Amniotic epithelial cell (primary cell): ENCODE results near the gene F8.

Source experiments
- DNase-seq: peaks from one replicate; pipeline ENCODE4 v3.0.0-alpha.2; 2010; ENCODE audit warnings: low read depth

F8 gene

DNA sequence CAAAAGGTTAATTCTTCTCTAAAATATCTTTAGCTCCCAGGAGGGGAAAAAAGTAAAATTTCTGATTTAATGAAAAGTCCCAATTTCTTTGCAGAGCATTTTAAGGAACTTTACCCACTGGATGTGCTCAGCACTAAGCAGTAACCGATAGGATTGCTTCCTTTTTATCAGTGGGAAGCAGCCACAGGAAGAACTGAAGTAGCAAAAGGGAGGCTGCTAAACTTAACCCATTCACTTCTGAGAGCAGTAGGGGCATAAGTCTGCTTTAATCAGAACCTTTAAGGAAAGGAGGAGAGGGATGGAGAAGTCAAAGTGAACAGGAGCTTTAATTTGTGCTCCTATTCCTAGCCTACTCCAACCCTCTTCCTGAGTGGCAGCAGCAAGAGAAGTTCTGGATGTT is at the start of gene F8:
Gene F8, minus strand, starts transcription at position 139 of the 400 bp plus-strand sequence. CDS start 171 bp downstream, outside the sequence.
- DNase-seq = no peak

GRCh38 chrX:155071694-155072280 is 49.3 kb upstream of the F8 start:
- no peak for DNase-seq

DNA sequence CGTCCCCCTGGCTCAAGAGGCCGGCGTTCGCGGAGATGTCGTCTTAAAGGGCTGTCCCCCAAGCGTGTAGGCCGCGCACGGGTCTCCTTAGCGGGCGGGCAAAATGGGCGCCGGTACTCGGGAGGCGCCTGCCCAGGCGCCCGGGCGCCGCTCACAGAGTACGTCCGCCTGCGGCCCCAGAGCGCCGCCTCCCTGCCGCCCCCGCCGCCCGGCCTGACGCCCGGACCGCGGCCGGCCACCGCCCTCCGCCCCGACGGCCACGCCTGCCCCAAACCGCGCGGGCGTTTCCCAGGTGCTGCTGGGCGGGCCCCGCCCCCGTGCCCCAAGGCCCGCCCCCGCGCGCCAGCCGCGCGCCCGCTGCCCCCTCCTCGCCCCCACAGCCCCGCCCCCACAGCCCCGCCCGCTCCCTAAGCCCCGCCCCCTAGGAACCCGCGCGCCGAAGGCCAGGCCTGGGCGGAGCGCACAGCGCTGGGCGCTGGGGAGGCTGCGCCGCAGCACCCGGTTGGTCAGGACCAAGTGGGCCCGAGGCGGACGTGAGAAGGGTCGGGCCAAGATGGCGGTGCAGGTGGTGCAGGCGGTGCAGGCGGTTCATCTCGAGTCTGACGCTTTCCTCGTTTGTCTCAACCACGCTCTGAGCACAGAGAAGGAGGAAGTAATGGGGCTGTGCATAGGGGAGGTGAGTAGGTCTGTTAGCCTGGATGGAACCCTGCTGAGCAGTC is 48.6 kb upstream of the F8 start, which contains the start of the genes BRCC3, CMC4 and MTCP1:
Gene BRCC3, plus strand, starts transcription at position 534 of the 719 bp plus-strand sequence. Its CDS starts 20 bp downstream, at position 554.
Gene CMC4, minus strand, starts transcription at position 162 of the 719 bp plus-strand sequence. CDS start 7,113 bp downstream, outside the sequence.
Gene MTCP1, minus strand, starts transcription at position 162 of the 719 bp plus-strand sequence. CDS start 5,126 bp downstream, outside the sequence.
- DNase-seq = peak; percentile 67

DNA sequence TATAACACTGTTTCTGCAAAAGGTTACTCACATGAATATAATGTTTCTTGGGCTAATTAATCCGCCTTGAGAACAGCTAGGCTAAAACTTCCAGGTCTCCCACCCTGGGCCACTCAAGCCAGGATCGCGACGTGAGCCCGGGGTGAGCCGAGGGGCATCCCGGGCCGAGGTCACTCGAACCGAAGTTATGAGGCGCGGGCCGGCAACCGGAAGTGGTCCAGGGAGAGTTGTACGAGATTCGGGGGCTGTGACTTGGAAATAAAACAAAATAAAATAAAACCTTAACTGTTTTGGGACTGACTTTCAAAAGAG is 48.1 kb upstream of the F8 start:
- no peak for DNase-seq

DNA sequence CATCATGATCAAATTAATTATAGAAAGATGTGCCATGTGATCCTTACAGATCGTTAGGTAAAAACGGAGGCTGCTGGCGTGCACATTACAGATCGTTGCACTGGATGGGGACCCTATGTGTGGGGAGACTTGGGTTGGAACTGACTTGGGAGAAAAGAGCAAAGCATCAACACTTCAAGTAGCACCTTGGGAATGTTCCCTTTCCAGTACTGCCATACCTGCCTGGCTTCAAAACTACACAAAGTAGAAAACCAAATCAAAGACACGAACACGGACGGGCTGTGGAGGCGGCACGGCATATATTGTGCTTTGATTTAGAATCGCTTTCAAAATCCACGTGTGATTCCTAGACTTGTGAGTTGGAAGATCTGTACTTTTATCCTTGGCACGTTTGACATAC is 47.5 kb upstream of the F8 start:
- no peak for DNase-seq

GRCh38 chrX:155069414-155069813 is 46.9 kb upstream of the F8 start:
- no peak for DNase-seq

GRCh38 chrX:155068165-155068564 is 45.6 kb upstream of the F8 start:
- DNase-seq = peak; percentile 50

DNA sequence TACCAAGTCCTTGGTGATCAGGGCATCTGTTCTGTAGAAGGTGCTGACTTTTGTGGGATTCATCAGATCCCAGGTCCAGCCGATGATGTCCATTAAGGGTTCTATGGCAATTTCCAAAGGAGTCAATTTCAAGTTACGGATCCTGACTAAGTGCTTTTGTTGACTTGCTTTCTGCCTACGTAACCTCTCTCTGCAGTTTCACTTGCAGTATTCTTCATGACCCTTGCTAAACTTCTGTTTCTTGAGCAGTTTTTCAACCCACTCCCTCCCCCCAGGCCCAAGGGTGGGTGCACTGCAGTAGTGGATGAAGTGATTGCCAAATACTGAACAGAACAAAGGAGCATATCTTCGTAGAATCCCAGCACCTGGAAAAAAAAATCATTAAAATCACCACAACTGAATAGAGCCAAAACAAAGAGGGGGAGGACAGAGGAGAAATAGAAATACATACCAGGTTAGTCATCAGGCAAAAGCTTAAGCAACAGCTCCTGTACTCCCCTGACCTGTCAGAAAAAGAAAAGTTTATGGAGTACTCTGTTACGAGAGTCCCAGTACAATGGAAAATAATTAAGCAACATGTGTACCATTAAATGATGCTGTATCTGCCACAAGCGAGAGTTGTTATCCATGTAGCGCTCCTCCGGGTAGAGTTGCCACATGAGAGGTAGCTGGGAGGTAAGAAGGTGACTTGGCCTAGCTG is 42.7 kb upstream of the F8 start:
- peak; percentile 85 for DNase-seq

GRCh38 chrX:155061760-155062159 is 39.2 kb upstream of the F8 start:
- no peak for DNase-seq

DNA sequence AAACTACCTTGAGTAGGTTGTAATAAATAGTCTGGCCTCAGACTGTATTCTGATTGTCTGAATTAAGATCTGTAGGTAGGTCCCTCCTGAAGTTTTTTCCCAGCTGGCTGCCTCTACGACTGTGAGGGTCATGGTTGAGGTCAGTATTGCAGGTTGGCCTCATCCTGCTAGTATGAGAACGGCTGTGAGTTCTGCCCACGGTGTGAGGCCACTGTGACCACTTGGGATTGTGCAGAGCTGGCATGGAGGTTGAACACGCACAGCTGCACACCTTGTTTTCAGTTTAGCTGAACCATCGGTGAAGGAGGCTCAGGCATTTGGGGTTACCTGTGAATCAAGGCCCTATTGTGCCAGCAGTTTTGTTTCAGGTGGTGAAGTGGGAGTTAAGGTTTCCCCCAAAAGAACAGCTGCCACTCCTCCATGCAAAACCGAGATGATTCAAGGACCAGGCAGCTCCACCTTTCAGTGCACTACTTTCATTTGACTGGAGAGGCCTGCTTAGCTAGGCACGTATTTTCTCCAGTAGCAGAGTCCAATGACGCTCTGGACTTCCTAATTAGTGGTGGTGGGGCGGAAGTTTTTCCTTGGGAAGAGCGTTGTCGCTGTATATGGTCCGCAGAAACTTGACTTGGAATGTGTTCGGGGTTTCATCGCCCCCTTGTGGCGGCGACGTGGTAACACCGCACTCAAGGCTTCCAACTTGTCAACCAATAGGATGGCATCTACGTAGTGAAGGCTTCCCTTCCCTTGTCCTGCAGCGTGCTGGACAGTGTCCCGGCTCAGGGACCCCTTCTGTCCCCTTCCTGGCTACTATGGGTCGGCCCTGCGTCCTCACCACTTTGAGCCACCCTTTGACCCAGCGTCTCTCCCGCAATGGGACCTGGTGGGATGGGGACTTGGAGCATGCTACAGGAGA is 34.6 kb upstream of the F8 start:
- peak; percentile 62 for DNase-seq

DNA sequence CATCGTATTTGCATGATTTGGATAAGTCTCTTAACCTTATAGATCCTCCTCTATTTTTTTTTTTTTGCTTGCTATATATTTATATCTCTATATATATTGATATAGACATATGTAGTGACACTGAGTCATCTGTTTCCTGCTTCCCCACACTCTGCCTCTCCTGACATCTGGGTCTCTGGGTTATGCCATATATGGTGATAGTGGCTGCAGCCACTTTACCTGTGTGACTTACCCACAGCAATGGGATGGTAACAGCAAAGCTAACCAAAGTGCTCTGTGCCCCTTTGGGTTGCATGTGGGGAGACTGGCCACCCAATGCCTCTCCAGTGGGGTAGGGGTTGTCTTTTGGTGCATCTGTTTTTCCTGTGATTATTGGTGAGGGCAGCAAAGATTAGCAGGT is 33.9 kb upstream of the F8 start:
- no peak for DNase-seq

DNA sequence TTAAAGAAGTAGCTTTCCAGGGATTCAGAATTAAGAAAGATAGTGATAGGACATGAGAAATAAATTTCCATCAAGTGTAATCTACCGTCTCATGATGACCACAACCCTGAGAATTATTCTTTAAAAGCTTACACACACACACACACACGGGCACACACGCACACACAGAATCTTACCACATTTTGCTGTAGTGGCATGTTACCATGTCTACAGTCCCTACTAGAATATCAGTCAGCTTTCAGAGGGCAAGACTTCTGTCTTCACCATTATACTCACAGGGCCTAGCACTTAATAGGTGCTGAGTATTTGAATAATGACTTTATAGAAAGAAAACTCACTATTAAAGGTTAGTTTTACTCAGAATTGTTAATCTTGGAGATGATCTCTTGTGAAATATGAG is 33.0 kb upstream of the F8 start:
- DNase-seq = no peak

DNA sequence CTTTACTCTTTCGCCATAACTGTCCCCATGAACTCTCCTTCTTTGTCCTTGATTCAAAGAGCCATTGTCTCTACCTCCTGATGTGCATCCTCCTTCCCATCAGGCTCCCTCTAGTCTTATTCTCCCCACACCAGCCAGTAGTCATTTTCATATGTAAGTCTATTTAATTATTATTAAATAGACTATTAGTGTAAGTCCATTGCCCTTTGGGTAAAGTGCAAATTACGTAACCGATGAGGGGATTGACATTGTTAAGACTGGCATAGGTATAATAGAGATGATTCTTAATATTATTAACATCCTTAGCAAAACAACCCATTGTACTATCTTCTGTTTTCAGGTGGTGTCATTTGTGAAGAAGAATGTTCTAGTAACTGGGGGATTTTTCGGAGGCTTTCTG is 31.7 kb upstream of the F8 start:
- no peak for DNase-seq

GRCh38 chrX:155053656-155054055 is 31.1 kb upstream of the F8 start:
- no peak for DNase-seq

DNA sequence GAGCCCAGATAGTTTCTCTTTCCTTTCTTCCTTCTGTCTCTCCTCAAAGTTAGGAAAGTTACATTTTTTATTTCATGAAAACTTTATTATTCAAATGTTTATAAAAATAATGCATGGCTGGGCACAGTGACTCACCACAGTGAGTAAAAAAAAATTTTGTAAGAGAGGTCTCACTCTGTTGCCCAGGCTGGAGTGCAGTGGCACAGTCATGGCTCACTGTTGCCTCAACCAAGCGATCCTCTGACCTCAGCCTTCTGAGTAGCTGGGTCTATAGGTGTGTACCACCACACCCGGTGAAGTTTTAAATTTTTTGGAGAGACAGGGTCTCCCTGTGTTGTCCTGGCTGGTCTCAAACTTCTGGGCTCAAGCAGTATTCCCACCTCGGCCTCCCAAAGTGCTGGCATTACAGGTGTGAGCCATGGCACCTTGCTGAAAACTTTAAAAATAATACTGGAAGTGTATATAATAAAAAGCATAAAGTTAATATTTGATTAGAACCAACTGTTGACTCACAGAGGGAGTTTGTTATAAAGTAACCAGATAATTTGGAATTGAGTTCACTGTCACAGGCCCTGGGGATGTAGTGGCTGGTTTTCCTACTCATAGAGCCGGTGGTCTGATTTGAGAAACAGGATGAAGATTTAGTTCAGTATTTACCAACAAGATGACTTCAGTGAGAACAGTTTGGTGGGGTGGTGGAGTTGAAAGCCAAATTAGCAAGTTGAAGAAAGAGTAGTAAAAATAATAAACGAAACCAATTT is 30.4 kb upstream of the F8 start:
- DNase-seq = no peak

DNA sequence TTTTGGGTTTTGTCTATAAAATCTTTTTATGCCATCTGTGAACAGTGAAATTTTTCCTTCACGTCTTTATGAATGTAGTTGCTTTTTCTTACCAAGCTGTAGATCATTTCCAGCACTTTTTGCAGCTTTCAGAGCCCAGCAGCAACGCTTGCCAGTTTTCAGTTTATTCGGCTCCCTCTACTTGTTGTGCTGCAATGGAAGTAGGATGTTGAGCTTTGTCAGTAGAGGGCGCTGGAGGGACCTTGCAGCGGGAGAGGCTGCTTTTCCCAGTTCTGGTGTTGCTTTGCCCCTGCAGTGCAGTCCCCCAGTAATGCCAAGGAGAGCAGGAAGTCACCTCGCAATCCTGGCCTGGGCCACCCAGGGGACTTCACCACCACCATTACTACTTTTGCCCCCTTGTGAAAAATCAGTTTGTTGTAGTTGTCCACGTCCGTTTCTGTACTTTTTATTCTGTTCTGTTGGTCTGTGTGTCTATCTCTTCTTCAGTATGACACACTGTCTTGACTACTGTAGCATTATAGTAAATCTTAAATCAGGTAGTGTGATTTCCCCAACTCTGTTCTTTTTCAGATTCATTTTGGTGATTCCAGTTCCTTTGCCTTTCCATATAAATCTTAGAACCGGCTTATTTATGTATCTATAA is 26.6 kb upstream of the F8 start:
- DNase-seq = peak; percentile 66

- DNase-seq = no peak
Measured at GRCh38 chrX:155046811-155047528, 24.4 kb upstream of the F8 start.

GRCh38 chrX:155046129-155046810 is 23.7 kb upstream of the F8 start:
- no peak for DNase-seq

DNA sequence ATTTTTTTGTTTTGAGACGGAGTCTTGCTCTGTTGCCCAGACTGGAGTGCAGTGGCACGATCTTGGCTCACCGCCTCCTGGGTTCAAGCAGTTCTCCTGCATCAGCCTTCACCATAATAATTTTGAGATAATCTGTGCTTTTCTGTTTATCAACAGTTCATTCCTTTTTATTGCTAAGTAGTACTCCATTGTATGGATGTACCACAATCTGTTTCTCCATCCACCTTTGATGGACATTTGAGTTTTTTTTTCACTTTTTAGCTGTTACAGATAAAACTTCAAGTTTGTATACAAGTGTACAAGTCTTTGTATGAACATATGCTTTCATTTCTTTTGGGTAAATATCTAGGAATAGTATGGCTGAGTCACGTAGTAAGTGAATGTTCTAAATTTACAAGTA is 13.2 kb upstream of the F8 start:
- DNase-seq = no peak
